ENCODE data around the gene TMEM120B.
"Not testable (repeated sequence)": the region's sequence is repeated elsewhere in the genome, so short reads cannot be mapped to it uniquely, and the experiment has no call there.

Gene TMEM120B

GRCh38 chr12:121776190-121777098 lies 63.9 kb downstream of the TMEM120B start:
- peak; percentile 92 for DNase-seq

- no peak for DNase-seq
Observed at GRCh38 chr12:121778567-121779421, 66.2 kb downstream of the TMEM120B start.

- DNase-seq = no peak
Observed at GRCh38 chr12:121779422-121779895, 66.9 kb downstream of the TMEM120B start.

- DNase-seq = no peak
Observed at GRCh38 chr12:121780429-121780828, 67.9 kb downstream of the TMEM120B start.

GRCh38 chr12:121781484-121781997 lies 69.0 kb downstream of the TMEM120B start:
- DNase-seq = no peak

GRCh38 chr12:121781998-121782979 lies 69.7 kb downstream of the TMEM120B start:
- peak; percentile 74 for DNase-seq

GRCh38 chr12:121783766-121784165 lies 71.2 kb downstream of the TMEM120B start:
- DNase-seq = no peak

GRCh38 chr12:121784460-121784859 lies 71.9 kb downstream of the TMEM120B start:
- DNase-seq = no peak

- DNase-seq = peak; percentile 57
Observed at GRCh38 chr12:121786440-121786825, 73.9 kb downstream of the TMEM120B start.

- no peak for DNase-seq
Observed at GRCh38 chr12:121787063-121788025, 74.8 kb downstream of the TMEM120B start.

- no peak for DNase-seq
Observed at GRCh38 chr12:121788176-121788818, 75.7 kb downstream of the TMEM120B start.

- no peak for DNase-seq
Observed at GRCh38 chr12:121789233-121789781, 76.8 kb downstream of the TMEM120B start.

- peak; percentile 93 for DNase-seq
Observed at GRCh38 chr12:121789800-121790728, 77.5 kb downstream of the TMEM120B start.

GRCh38 chr12:121790785-121791184 lies 78.2 kb downstream of the TMEM120B start:
- DNase-seq = not testable (repeated sequence)

- DNase-seq = no peak
Observed at GRCh38 chr12:121791671-121792551, 79.4 kb downstream of the TMEM120B start.

GRCh38 chr12:121792607-121793439 lies 80.3 kb downstream of the TMEM120B start:
- DNase-seq = peak; percentile 62

- DNase-seq = peak; percentile 72
Observed at GRCh38 chr12:121793440-121793837, 80.9 kb downstream of the TMEM120B start, which contains the start of gene RHOF. Gene RHOF (minus strand): TSS chr12:121793688. CDS start chr12:121793633, 55 bp downstream.

Data from stimulated activated CD4-positive, alpha-beta T cell treated with anti-CD3 and anti-CD28 coated beads, Interleukin-4, amount 100 ng/mL, for 24 hours (primary cell).